Measurements from ENCODE around the gene TMEM132D. TPM values are rescaled to one million over a fixed set of nuclear protein-coding genes. Genes with fewer than 3 reads are reported as not detected.

The TMEM132D gene
- total RNA-seq, 1 donor from 2014 or later, result 0.19 TPM

DNA sequence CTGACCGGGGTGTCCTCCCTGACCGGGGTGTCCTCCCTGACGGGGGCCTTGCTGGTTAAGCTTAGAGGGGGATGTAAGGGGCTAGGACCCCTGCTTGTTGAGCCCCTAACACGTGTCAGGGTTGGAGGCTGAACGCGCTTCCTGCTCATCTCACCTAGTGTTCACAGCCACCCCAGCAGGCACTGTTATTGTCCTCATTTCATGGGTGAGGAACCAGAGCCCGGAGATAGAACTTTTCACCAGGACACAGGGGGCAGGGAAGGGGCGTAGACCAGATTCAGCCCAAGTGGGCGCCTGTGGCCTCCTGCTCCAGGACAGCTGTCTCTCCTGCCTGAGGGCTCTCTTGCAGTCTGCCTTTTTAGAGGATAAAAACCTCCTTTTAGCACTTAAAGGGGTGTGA lies 814.2 kb downstream of the TMEM132D start:
- H3K4me3 Mint-ChIP-seq, result no peak overlapping the region
- DNase-seq (ENCODE audit: low read depth, low spot score), result no peak
- no peaks in the 10 kb centered on the region for H3K36me3 Mint-ChIP-seq (ENCODE audit: low read depth)

DNA sequence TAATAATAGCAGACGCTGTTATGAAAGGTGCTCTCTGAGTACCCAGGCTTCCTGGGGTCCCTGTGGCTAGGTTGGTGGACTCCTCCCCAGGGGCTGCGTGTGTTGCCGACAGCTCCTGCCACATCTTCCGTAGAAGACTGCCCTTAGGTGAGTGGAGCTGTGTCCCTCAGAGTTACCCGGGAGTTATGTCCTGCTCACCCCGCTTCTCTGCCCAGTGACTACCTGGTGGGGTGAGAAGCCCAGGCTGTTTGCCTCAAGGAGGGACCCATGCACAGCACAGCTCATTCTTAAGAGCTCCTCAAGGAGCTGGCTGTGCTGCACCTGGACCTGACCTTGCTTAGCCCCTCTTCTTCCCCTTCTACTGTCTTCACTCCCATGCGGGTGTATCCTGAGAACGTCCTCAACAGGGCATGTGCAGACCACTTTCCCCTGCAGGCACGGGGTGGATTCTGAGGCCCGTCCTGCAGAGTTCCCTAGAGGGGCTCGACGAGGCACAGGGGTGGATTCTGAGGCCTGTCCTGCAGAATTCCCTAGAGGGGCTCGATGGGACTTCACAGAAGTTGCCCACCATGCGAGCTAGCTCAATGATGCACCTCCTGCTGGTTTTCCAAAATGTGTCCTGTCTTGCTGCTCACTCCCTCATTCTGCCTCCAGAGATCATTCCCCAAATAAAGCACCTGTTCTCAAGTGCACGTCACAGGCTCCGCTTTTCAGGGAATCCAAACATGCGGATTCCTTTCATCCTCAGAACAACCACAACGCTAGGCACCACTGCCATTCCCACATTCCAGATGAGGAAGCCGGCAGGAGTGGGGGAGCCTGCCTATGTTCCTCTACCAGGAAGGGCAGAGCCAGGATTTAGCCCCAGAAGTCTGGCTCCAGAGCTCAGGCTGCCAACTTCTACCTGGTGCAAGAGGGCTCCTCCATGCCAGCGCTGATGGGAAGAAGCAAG lies 818.7 kb downstream of the TMEM132D start:
- Mint-ChIP-seq H3K36me3 (ENCODE audit: low read depth) (no peaks in the 10 kb centered on the region), H3K4me1 (peaks cover 3% of the 10 kb centered on the region), H3K27me3 (ENCODE audit: low read depth) (peaks cover 2% of the 10 kb centered on the region), H3K27ac (ENCODE audit: unreplicated experiment) (no peak overlapping the region), H3K9me3 (peaks cover 7% of the 10 kb centered on the region), H3K4me3 (no peak overlapping the region)
- TF ChIP-seq, protein P1, sequence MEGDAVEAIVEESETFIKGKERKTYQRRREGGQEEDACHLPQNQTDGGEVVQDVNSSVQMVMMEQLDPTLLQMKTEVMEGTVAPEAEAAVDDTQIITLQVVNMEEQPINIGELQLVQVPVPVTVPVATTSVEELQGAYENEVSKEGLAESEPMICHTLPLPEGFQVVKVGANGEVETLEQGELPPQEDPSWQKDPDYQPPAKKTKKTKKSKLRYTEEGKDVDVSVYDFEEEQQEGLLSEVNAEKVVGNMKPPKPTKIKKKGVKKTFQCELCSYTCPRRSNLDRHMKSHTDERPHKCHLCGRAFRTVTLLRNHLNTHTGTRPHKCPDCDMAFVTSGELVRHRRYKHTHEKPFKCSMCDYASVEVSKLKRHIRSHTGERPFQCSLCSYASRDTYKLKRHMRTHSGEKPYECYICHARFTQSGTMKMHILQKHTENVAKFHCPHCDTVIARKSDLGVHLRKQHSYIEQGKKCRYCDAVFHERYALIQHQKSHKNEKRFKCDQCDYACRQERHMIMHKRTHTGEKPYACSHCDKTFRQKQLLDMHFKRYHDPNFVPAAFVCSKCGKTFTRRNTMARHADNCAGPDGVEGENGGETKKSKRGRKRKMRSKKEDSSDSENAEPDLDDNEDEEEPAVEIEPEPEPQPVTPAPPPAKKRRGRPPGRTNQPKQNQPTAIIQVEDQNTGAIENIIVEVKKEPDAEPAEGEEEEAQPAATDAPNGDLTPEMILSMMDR (conservative IDR thresholded peaks at IDR 0.05), result no peak
- DNase-seq (ENCODE audit: low read depth, low spot score), result no peak

More for the DNA sequence above, 814.2 kb downstream of the TMEM132D start:
- TF ChIP-seq, protein P1 (conservative IDR thresholded peaks at IDR 0.05), result no peak
- Mint-ChIP-seq H3K27ac (ENCODE audit: unreplicated experiment) (no peak overlapping the region), H3K9me3 (peaks cover 7% of the 10 kb centered on the region), H3K27me3 (ENCODE audit: low read depth) (peaks cover 2% of the 10 kb centered on the region), H3K4me1 (peaks cover 3% of the 10 kb centered on the region)

DNA sequence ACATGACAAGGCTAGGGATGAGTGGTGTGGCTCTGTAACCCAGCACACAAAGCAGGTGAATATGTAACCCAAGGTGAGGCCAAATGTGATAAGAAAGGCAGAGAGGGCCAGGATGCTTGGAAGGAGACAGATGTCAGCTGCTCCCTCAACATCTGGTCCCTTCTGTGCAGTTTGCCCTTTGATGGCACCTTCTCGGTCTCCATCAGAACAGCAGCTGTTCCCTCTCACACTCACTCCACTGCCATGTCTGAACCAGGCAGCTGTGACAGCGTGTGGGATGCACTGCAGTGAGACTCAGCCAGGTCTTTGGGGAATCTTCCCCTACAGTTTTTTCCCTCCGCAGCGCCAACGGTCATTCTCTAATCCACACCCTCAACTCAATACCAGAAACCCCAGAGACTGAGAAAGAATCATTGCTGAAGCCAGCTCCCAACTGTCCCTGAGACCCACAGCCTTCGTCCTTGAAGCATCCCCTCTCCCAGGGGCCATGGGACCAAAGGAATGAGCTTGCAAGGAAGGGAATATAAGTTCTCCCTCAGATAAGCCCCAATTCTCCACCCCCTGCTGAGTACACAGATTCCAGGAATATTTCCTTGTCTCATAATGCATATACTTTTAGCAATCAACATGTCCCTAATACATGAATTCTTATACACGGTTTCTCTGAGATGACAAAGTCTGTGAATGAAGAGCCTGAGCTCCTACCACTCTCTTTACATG lies 820.5 kb downstream of the TMEM132D start:
- Mint-ChIP-seq H3K27me3 (ENCODE audit: low read depth) (peaks cover 2% of the 10 kb centered on the region), H3K36me3 (ENCODE audit: low read depth) (no peaks in the 10 kb centered on the region)

DNA sequence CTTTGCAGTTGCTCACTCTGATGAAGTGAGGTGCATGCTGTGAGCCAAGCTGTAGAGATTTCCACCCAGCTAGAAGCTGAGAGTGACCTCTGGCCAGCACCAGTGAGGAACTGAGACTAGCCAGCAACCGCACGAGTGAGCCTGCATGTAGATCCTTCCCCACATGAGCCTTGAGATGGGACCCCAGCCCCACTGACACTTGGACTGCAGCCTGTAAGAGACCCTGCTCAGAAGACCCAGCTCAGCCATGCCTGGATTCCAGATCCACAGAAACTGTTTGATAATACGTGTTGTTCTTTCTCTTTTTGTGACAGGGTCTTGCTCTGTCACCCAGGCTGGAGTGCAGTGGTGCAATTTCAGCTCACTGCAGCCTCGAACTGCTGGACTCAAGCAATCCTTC lies 821.4 kb downstream of the TMEM132D start:
- no peaks in the 10 kb centered on the region for H3K36me3 Mint-ChIP-seq (ENCODE audit: low read depth)
- DNase-seq (ENCODE audit: low read depth, low spot score), result no peak
- no peaks in the 10 kb centered on the region for H3K4me1 Mint-ChIP-seq
- no peak overlapping the region for H3K27ac Mint-ChIP-seq (ENCODE audit: unreplicated experiment)
- H3K27me3 Mint-ChIP-seq (ENCODE audit: low read depth), result peaks cover 2% of the 10 kb centered on the region
- H3K4me3 Mint-ChIP-seq, result no peak overlapping the region
- H3K9me3 Mint-ChIP-seq, result peaks cover 3% of the 10 kb centered on the region
- TF ChIP-seq, protein P1 (conservative IDR thresholded peaks at IDR 0.05), result no peak

More for the DNA sequence above, 820.5 kb downstream of the TMEM132D start:
- H3K27ac Mint-ChIP-seq (ENCODE audit: unreplicated experiment), result no peak overlapping the region
- TF ChIP-seq, protein P1 (conservative IDR thresholded peaks at IDR 0.05), result no peak
- H3K9me3 Mint-ChIP-seq, result peaks cover 3% of the 10 kb centered on the region
- H3K4me3 Mint-ChIP-seq, result no peak overlapping the region
- H3K4me1 Mint-ChIP-seq, result no peaks in the 10 kb centered on the region
- DNase-seq (ENCODE audit: low read depth, low spot score), result no peak

DNA sequence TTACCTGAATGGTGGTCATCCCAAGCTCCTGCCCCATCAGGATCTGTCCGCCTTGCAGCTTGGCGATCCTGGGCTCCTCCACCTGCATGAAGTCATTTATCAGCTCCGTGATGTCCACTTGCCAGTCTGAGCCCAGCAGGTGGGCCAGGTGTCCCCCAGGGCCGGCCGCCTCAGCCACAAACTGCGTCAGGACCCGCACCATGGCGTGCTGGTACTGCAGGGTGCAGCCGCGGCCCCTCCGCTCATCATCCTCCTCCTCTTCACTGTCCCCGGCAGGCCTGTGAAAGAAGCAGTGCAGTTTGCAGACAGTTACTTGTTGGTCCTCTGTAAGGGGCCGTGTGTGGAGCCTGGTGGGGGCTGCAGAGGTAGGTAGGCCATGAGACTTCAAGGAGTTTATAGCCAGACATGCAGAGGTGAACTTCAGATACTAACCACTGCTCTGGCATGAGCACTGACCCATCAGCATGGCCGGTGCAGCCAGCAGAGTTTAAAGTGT lies 822.0 kb downstream of the TMEM132D start:
- Mint-ChIP-seq H3K4me3 (no peak overlapping the region), H3K36me3 (ENCODE audit: low read depth) (no peaks in the 10 kb centered on the region), H3K9me3 (no peaks in the 10 kb centered on the region), H3K4me1 (no peaks in the 10 kb centered on the region), H3K27ac (ENCODE audit: unreplicated experiment) (no peak overlapping the region), H3K27me3 (ENCODE audit: low read depth) (peaks cover 2% of the 10 kb centered on the region)
- DNase-seq (ENCODE audit: low read depth, low spot score), result no peak
- TF ChIP-seq, protein P1 (conservative IDR thresholded peaks at IDR 0.05), result no peak

All from neural crest cell (in vitro differentiated cells).